C4-2B (cell line): Measurements from ENCODE around the gene PPDPF.

Source experiments
- CTCF ChIP-seq: fragments of 450-650 bp; conservative IDR thresholded peaks from 2 replicates; pipeline ENCODE4 v1.5.1; 2017; ENCODE audit warnings: mild to moderate bottlenecking
- ZFX ChIP-seq: fragments of 450-650 bp; IDR thresholded peaks from 2 replicates; pipeline ENCODE4 v1.6.1; 2017

- TF ChIP-seq CTCF (no peak), ZFX (no peak)
Measured at GRCh38 chr20:63546256-63546955, 25.8 kb downstream of the PPDPF start.
